ENCODE data around the gene HSD11B2. TPM values are rescaled to one million over a fixed set of nuclear protein-coding genes. Genes with fewer than 3 reads are reported as not detected.

The HSD11B2 gene
- total RNA-seq, 1 donor from 2014 or later, result 2.1 TPM

DNA sequence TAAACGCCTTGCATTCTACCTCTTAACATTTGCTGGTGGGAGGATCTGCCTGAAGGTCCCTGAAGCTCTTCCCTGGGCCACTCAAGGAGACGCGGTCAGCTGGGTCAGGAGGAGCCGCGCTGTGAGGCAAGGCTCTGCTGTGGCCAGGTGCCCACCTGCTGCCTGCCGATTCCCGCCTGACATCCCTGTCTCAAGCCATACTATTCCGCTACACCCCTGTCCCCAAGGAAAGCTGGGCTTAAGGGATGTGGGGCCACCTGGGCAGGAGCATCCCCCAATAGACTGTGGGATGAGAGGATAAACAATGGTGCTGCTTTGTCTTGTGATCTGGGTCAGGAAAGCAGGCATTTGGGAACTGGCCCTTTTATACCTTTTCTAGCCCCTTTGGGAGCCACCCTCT lies 42.7 kb upstream of the HSD11B2 start:
- DNase-seq (ENCODE audit: low read depth), result no peak
- no peak for FAIRE-seq
- TF ChIP-seq CTCF (IDR thresholded peaks at IDR 0.05; ENCODE audit: insufficient read depth, low read length, severe bottlenecking), result no peak

GRCh38 chr16:67388591-67388990 lies 42.3 kb upstream of the HSD11B2 start:
- no peak for DNase-seq (ENCODE audit: low read depth)
- FAIRE-seq, result no peak
- no peak overlapping the region for H3K4me3 ChIP-seq (ENCODE audit: low read depth, low read length)
- H3K27me3 ChIP-seq (ENCODE audit: control insufficient read depth, insufficient read depth, low read length), result peaks cover 7% of the 10 kb centered on the region
- H3K36me3 ChIP-seq (ENCODE audit: control insufficient read depth, insufficient read depth, low read length), result no peaks in the 10 kb centered on the region
- TF ChIP-seq CTCF (IDR thresholded peaks at IDR 0.05; ENCODE audit: insufficient read depth, low read length, severe bottlenecking), result no peak

More for the DNA sequence above, 42.7 kb upstream of the HSD11B2 start:
- no peaks in the 10 kb centered on the region for H3K36me3 ChIP-seq (ENCODE audit: control insufficient read depth, insufficient read depth, low read length)
- H3K27me3 ChIP-seq (ENCODE audit: control insufficient read depth, insufficient read depth, low read length), result peaks cover 6% of the 10 kb centered on the region
- H3K4me3 ChIP-seq (ENCODE audit: low read depth, low read length), result no peak overlapping the region

GRCh38 chr16:67389911-67390815 lies 40.8 kb upstream of the HSD11B2 start:
- H3K36me3 ChIP-seq (ENCODE audit: control insufficient read depth, insufficient read depth, low read length), result no peaks in the 10 kb centered on the region
- no peak overlapping the region for H3K4me3 ChIP-seq (ENCODE audit: low read depth, low read length)
- no peak for TF ChIP-seq CTCF (IDR thresholded peaks at IDR 0.05; ENCODE audit: insufficient read depth, low read length, severe bottlenecking)
- peaks cover 15% of the 10 kb centered on the region for H3K27me3 ChIP-seq (ENCODE audit: control insufficient read depth, insufficient read depth, low read length)
- FAIRE-seq, result no peak
- no peak for DNase-seq (ENCODE audit: low read depth)

DNA sequence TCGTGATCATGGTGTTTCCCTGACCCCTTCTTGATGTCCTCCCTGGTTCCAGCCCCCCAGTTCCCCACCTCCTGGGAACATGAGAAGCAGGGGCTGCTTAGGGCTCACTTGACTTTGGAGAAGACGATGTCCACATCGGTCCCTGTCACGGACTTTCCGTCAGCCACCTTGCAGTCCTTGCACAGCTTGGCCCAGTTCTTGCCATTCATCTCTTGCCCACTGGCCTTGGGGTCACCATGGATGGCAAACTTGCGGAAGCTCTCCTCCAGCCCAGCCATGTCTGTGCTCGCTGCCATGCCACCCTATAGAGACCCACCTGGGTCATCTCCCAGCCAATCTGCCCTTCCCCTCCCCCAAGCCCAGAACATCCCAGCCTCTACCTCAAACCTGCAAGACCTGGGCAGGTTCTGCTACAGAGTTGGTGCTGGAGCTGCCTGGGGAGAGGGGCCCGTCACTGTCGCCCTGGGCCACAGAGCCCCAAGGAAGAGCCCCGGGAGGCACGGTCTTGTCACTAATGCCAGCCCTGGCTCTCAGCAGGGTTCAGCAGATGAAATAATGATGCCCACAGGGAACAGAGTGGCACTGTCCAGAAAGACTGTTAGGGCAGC lies 40.0 kb upstream of the HSD11B2 start:
- TF ChIP-seq CTCF (IDR thresholded peaks at IDR 0.05; ENCODE audit: insufficient read depth, low read length, severe bottlenecking), result no peak
- H3K27me3 ChIP-seq (ENCODE audit: control insufficient read depth, insufficient read depth, low read length), result peaks cover 15% of the 10 kb centered on the region
- no peaks in the 10 kb centered on the region for H3K36me3 ChIP-seq (ENCODE audit: control insufficient read depth, insufficient read depth, low read length)
- DNase-seq (ENCODE audit: low read depth), result no peak
- H3K4me3 ChIP-seq (ENCODE audit: low read depth, low read length), result no peak overlapping the region
- no peak for FAIRE-seq

- DNase-seq (ENCODE audit: low read depth), result no peak
Observed at GRCh38 chr16:67391424-67392300, 39.3 kb upstream of the HSD11B2 start.

More at GRCh38 chr16:67391424-67392300, 39.3 kb upstream of the HSD11B2 start:
- no peaks in the 10 kb centered on the region for H3K36me3 ChIP-seq (ENCODE audit: control insufficient read depth, insufficient read depth, low read length)
- peaks cover 15% of the 10 kb centered on the region for H3K27me3 ChIP-seq (ENCODE audit: control insufficient read depth, insufficient read depth, low read length)
- H3K4me3 ChIP-seq (ENCODE audit: low read depth, low read length), result no peak overlapping the region
- TF ChIP-seq CTCF (IDR thresholded peaks at IDR 0.05; ENCODE audit: insufficient read depth, low read length, severe bottlenecking), result no peak
- FAIRE-seq, result no peak
